ENCODE data around the gene LFNG.

DNA sequence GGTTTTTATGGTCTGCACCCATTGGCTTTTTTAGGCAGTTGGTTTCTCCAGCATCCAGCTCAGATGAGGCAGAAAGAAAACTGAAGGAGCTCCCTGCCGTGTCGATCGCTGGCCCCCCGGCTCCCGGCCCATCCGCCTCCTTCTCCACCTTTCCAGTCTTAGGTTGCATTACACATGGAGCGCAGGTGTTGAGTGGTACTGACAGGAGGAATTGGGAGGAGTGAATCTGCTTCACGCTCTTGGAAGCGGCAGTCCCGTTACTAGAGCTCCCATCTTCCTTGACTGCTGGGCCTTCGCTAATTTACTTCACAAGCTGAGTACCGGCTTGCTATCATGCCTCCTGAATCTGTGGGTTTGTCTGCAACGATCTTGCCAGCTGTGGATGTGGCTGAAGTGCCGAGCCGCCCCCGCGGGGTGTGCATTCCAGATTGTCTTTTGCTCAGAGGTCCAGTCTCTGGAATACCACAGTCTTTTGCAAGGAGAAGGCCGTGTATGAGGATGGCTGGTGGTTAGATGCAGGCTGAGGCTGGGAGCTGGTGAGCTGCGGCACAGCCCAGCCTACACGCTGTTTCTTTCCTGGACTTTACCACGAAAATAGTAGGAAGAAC lies 56.3 kb downstream of the LFNG start:
- TF ChIP-seq, protein P1, sequence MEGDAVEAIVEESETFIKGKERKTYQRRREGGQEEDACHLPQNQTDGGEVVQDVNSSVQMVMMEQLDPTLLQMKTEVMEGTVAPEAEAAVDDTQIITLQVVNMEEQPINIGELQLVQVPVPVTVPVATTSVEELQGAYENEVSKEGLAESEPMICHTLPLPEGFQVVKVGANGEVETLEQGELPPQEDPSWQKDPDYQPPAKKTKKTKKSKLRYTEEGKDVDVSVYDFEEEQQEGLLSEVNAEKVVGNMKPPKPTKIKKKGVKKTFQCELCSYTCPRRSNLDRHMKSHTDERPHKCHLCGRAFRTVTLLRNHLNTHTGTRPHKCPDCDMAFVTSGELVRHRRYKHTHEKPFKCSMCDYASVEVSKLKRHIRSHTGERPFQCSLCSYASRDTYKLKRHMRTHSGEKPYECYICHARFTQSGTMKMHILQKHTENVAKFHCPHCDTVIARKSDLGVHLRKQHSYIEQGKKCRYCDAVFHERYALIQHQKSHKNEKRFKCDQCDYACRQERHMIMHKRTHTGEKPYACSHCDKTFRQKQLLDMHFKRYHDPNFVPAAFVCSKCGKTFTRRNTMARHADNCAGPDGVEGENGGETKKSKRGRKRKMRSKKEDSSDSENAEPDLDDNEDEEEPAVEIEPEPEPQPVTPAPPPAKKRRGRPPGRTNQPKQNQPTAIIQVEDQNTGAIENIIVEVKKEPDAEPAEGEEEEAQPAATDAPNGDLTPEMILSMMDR (IDR thresholded peaks at IDR 0.05) = no peak
- no peak for TF ChIP-seq EZH2 (IDR thresholded peaks at IDR 0.05)

Measured in neural progenitor cell (in vitro differentiated cells).